ENCODE results near the gene SHROOM4. TPM values are rescaled to one million over a fixed set of nuclear protein-coding genes. Genes with fewer than 3 reads are reported as not detected.

Gene SHROOM4
- total RNA-seq, 4 donors from 2014 or later = 2.2 to 6.0 (median 4.1) TPM

DNA sequence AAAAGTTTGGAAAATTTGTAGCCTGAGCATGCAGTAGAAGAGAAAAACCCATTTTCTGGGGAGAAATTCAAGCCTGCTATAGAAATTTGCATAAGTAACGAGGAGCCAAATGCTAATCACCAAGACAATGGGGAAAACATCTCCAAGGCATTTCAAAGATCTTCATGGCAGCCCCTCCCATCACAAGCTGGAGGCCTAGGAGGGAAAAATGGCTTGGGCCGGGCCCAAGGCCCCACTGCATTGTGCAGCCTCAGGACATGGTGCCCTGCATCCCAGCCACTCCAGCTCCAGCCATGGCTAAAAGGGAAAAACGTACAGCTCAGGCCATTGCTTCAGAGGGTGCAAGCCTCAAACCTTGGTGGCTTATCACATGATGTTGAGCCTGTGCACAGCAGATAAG lies 87.7 kb downstream of the SHROOM4 start:
- intact Hi-C loops (cut with DNase I; ENCODE audit: low total_unique reads) = no loop called here
- WGBS, 2 donors = 64 to 96% methylated on average over 3 of the region's 3 CpGs
- TF ChIP-seq POLR2A (IDR thresholded peaks at IDR 0.05) = no peak
- TF ChIP-seq, protein P1, sequence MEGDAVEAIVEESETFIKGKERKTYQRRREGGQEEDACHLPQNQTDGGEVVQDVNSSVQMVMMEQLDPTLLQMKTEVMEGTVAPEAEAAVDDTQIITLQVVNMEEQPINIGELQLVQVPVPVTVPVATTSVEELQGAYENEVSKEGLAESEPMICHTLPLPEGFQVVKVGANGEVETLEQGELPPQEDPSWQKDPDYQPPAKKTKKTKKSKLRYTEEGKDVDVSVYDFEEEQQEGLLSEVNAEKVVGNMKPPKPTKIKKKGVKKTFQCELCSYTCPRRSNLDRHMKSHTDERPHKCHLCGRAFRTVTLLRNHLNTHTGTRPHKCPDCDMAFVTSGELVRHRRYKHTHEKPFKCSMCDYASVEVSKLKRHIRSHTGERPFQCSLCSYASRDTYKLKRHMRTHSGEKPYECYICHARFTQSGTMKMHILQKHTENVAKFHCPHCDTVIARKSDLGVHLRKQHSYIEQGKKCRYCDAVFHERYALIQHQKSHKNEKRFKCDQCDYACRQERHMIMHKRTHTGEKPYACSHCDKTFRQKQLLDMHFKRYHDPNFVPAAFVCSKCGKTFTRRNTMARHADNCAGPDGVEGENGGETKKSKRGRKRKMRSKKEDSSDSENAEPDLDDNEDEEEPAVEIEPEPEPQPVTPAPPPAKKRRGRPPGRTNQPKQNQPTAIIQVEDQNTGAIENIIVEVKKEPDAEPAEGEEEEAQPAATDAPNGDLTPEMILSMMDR (IDR thresholded peaks at IDR 0.05) = no peak
- no peak overlapping the region for H3K4me3 ChIP-seq (ENCODE audit: low read depth, poor library complexity, severe bottlenecking)
- DNase-seq (ENCODE audit: low spot score in 2 of 2) = no peak

DNA sequence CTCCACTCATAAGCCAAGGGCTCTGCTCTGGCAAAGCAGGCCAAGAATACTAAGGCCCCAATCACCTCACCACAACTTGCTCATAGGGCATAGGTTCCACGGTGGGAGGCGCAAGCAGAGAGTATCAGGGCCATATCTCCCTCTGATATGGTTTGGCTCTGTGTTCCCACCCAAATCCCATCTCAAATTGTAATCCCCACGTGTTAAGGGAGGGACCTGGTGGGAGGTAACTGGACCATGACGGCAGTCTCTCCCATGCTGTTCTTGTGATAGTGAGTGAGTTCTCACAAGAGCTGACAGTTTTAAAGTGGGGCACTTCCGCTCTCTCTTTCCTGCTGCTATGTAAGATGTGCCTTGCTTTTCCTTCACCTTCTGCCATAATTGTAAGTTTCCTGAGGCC lies 88.7 kb downstream of the SHROOM4 start:
- no peak for TF ChIP-seq POLR2A (IDR thresholded peaks at IDR 0.05)
- TF ChIP-seq, protein P1 (IDR thresholded peaks at IDR 0.05) = no peak
- intact Hi-C loops (cut with DNase I; ENCODE audit: low total_unique reads) = no loop called here
- H3K4me3 ChIP-seq (ENCODE audit: low read depth, poor library complexity, severe bottlenecking) = no peak overlapping the region
- no peak for DNase-seq (ENCODE audit: low spot score in 2 of 2)
- WGBS, 2 donors = 79 to 100% methylated on average over 2 to 5 of the region's 5 CpGs

DNA sequence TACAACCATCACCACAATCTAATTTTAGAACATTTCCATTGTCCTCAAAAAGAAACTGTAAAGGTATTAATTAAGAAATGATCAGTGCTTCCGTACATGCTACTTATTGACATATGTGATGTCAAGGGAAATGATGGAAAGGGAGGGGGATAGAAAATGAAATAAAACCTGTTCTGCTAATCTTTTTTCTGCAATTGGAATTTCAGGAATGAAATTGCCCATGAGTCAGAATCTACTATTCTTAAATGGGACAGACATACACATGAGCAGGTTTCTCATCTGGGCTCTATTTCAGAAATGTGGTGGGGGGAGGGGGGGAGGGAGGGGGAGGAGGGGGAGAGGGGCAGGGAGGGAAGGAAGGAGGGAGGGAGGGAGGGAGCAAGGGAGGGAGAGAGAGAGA lies 91.0 kb downstream of the SHROOM4 start:
- DNase-seq (ENCODE audit: low spot score in 2 of 2) = no peak
- no peak overlapping the region for H3K4me3 ChIP-seq (ENCODE audit: low read depth, poor library complexity, severe bottlenecking)
- no peak for TF ChIP-seq POLR2A (IDR thresholded peaks at IDR 0.05)
- TF ChIP-seq, protein P1 (IDR thresholded peaks at IDR 0.05) = no peak
- intact Hi-C loops (cut with DNase I; ENCODE audit: low total_unique reads) = no loop called here
- 54 to 82% methylated on average over 1 of the region's 1 CpG for whole genome bisulfite sequencing, 2 donors

DNA sequence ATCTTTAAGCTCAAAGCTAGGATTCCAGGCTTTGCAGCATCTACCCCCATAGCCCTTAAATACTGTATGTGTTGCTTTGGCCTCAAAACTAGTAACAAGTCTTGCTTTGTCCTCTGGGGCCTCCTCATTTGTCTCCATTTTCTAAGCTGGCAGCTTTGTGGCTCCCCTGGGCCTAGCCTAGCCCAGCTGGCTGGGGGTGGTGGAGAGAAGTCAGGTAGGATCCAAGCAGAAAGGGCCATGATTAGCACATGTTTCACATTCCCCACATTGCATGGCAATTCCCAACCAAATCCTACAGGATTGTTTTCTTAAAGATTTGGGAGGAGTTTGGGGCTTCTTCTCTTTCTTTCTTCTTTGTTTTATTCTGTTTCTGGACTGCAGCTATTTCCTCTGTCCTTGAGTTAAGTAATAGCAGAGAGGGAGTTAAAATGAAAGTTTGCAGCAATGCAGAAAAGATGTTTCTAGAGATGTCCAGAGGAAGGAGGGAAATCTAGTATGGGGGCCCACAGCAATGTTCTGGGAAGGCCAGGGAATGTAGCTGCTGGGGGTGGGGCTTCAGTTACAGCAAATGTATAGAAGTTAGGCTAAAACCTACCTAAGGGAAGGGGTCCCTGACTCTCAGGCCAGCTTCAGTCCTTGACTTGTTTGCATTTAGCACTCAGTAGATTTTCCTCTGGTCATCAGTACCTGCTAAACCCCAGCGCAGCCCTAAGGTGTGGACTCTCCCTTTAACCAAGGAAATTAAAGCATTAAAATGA lies 92.1 kb downstream of the SHROOM4 start:
- TF ChIP-seq, protein P1 (IDR thresholded peaks at IDR 0.05) = no peak
- TF ChIP-seq POLR2A (IDR thresholded peaks at IDR 0.05) = no peak
- H3K4me3 ChIP-seq (ENCODE audit: low read depth, poor library complexity, severe bottlenecking) = no peak overlapping the region
- WGBS, 2 donors = 75 to 100% methylated on average over 1 of the region's 1 CpG
- intact Hi-C loops (cut with DNase I; ENCODE audit: low total_unique reads) = no loop called here
- no peak for DNase-seq (ENCODE audit: low spot score in 2 of 2)

DNA sequence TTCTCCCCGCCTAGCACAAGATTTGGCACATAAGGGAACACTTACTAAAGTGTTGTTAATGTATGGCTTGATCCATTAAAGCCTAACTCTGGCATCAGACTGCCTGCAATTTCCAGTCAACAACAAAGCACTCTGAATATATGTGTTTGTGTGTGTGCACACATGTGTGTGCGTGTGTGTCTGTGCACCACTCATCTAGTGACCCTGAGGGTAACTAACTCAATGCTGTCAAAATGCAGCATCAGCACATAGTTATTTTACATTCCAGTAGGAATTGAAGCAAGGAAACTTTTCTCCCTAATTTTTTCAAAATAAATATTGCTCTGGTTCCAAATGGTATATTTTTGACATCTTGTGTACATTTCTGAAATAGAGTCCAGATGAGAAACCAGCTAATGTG lies 94.4 kb downstream of the SHROOM4 start:
- intact Hi-C loops (cut with DNase I; ENCODE audit: low total_unique reads) = no loop called here
- TF ChIP-seq, protein P1 (IDR thresholded peaks at IDR 0.05) = no peak
- no peak for TF ChIP-seq POLR2A (IDR thresholded peaks at IDR 0.05)
- 79 to 97% methylated on average over 2 of the region's 2 CpGs for WGBS, 2 donors
- no peak for DNase-seq (ENCODE audit: low spot score in 2 of 2)
- no peak overlapping the region for H3K4me3 ChIP-seq (ENCODE audit: low read depth, poor library complexity, severe bottlenecking)

DNA sequence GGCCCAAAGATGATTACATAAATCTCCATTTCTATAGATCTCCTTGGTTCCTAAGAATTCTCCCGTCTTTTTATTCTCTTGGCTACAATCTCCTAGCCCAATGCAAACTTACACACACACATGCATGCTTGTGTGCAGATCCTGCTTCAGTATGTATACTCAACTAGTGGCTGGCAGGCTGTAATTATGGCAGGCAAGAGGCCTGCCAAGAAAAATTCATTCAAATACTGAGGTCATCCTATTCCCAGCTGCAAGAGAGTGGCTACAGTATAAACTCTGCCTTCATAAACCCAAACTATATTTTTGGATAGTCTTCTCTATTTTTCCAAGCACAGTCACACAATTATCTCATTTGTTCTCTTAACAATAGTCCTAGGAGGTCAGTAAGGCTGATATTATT lies 95.2 kb downstream of the SHROOM4 start:
- WGBS, 2 donors = 60 to 82% methylated on average over 1 of the region's 1 CpG
- intact Hi-C loops (cut with DNase I; ENCODE audit: low total_unique reads) = no loop called here
- H3K4me3 ChIP-seq (ENCODE audit: low read depth, poor library complexity, severe bottlenecking) = no peak overlapping the region
- DNase-seq (ENCODE audit: low spot score in 2 of 2) = no peak
- no peak for TF ChIP-seq POLR2A (IDR thresholded peaks at IDR 0.05)
- TF ChIP-seq, protein P1 (IDR thresholded peaks at IDR 0.05) = no peak

All from lower leg skin (tissue), 4 donors.